ENCODE results near the gene MOV10L1.
"Not testable (repeated sequence)": the region's sequence is repeated elsewhere in the genome, so short reads cannot be mapped to it uniquely, and the experiment has no call there.

MOV10L1 gene

DNA sequence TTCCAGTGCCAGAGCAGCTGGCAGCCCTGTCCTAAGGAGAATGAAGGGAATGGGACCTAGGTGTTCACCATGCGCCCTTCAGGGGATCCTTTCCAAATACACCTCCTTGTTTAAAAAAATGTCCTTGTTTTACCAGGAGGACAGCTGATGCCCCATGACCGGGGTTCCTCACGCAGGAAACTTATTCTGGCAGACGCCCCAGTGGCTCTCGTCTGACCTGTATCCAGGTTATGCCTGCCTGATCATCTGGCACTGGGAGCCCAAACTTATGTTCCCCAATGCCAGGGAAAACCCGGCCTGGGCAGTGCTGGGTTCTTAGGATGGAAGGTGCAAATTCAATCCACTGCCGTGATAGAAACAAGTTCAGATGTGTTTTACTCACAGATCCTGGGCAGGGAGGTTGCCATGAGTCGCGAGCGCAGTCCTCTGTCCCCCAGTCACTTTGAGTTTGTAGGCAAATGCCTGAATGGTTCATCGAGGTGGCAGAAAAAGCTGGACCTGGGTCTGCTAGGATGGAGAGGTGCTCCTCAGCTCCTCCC, 31.5 kb downstream of the MOV10L1 start:
- no peak for DNase-seq (ENCODE audit: low read depth)
- H3K4me3 ChIP-seq (ENCODE audit: low read depth, low read length) = no peak overlapping the region

DNA sequence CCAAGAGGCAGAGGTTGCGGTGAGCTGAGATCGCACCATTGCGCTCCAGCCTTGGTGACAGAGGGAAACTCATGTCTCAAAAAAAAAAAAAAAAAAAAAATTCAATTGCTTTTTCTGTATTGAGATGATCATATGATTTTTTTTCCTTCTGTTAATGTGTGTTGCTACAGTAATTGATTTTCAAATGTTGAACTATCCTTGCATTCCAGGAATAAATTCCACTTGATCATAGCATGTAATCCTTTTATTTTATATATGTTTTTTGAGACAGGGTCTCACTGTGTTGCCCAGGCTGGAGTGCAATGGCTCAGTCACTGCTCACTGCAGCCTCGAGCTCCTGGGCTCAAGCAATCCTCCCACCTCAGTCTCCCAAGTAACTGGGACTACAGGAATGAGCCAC, 33.3 kb downstream of the MOV10L1 start:
- no peak overlapping the region for H3K4me3 ChIP-seq (ENCODE audit: low read depth, low read length)
- DNase-seq (ENCODE audit: low read depth) = no peak

DNA sequence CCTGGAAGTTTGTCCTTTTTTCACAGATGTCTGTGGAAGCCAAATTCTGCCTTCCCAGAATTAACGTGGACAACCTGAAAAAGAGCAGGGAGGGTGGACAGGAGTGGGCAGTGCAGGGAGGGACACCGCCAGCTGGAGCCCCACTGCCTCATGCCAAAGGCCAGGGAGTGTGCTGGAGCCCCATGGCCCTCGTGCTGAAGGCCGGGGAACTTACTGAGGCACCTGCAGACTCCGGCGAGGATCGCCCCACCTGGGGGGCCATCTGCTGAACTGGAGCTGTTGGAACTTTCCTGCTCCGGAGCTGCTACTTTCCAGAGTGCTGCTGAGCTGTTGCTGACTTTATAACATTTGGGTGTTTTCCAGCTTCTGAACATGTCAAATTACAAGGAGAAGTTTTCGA, 35.2 kb downstream of the MOV10L1 start:
- H3K4me3 ChIP-seq (ENCODE audit: low read depth, low read length) = no peak overlapping the region

DNA sequence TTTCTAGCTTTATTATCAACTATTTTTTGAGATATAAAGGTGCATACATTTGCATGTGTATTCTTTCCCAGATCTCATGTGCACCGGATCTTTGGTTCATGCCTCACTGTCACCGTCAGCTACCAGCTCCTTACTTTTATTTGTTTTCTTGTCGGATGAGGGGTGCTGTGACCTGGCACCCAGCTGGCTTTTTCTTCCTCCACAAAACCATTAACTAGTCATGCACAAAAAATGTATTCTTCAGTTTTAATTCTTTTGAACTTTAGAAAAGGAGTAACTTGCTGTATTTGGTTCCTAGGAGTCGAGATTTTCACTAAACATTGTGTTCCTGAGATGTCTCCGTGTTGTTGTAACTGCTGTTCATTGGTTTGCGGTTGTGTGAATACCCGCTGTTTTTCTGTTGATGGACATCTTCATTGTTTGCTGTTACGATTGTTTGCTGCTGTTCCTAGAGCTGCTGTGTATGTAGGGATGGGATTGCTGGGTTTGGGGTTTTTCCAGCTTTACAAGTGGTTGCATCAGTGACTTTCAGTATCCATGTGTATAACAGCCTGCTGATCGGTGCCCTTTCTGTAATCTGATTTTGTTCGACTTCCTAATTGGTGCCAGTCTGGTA, 39.4 kb downstream of the MOV10L1 start:
- no peak overlapping the region for H3K4me3 ChIP-seq (ENCODE audit: low read depth, low read length)
- no peak for DNase-seq (ENCODE audit: low read depth)

More for the DNA sequence above, 35.2 kb downstream of the MOV10L1 start:
- DNase-seq (ENCODE audit: low read depth) = no peak

DNA sequence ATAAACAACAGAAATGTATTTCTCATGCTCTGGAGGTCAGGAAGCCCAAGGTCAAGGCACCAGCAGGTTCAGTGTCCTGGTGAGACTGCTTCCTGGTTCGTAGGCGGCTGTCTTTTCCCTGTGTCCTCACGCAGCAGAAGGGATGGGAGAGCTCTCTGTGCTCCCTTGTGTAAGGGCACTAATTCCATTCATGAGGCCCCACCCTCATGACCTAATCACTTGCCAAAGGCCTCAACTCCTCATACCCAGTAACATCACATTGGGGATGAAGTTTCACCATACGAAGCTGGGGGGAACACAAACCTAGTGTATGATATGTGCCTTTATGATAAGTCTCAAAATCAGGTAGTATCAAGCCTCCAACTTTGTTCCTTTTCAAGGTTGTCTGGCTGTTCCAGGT, 42.1 kb downstream of the MOV10L1 start:
- no peak for DNase-seq (ENCODE audit: low read depth)
- no peak overlapping the region for H3K4me3 ChIP-seq (ENCODE audit: low read depth, low read length)

DNA sequence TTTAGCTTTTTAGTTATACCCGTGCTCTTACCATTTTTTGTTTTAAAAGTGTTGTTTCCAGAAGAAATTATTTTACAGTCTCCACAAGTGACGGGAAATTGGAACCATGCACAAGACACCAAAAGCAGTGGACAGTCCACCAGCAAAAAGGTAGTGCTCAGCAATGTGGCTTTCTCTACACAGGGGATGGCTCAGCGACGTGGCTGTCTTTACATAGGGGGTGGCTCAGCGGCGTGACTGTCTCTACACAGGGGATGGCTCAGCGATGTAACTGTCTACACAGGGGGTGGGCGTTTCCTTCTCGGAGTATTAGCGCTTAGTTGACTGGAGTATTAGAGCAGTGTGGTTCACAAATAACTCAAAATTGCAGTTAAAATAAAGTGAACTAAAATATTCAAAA, 44.7 kb downstream of the MOV10L1 start:
- no peak overlapping the region for H3K4me3 ChIP-seq (ENCODE audit: low read depth, low read length)
- no peak for DNase-seq (ENCODE audit: low read depth)

DNA sequence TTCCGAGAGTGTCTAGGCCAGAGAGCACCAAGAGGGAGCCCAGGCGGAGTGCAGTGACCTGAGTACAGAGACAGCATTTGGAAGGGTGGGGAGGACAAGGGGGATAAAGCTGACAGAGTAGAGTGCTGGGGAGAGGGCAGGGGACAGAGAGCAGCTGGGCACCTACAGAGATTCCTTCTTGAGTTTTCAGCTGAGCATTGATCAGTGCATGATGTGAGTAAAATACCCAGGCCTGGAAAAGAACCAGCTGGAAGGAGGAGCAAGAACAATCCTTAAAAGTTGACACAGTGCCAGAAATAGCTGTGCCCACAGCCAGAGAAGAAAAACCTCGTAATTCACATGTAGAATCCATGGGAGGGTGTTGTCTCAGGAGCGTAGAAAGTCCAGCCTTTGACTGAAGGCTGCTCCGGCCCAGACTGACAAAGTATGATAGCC, 46.8 kb downstream of the MOV10L1 start:
- no peak for DNase-seq (ENCODE audit: low read depth)

DNA sequence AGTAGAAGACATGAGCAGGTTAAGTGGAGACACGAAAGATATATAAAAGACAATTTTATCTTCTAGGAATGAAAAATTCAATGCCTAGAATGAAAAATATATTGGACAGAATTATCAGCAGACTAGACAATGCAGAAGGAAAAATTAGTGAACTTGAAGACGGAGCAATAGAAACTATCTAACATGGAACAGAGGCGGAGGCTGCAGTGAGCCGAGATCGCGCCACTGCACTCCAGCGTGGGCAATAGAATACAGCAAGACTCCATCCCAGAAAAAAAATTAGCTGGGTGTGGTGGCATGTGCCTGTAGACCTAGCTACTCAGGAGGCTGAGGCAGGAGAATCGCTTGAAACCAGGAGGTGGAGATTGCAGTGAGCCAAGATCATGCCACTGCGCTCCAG, 47.5 kb downstream of the MOV10L1 start:
- H3K4me3 ChIP-seq (ENCODE audit: low read depth, low read length); DNase-seq (ENCODE audit: low read depth): not testable (repeated sequence)

More for the DNA sequence above, 46.8 kb downstream of the MOV10L1 start:
- no peak overlapping the region for H3K4me3 ChIP-seq (ENCODE audit: low read depth, low read length)

DNA sequence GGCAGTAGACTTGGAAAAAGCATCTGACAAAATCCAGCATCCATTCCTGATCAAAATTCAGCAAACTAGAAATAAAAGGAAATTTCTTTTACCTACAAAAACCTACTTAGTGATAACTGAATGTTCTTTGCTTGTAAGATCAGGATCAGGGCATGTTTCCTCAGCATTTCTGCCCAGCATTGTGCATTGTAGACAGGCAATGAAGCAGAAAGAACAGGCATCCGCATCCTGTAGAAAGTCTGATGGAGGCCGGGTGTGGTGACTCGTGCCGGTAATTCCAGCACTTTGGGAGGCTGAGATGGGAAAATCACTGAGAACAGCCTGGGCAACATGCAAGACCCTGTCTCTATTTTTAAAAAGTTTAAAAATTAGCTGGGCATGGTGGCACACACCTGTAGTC, 48.2 kb downstream of the MOV10L1 start:
- no peak overlapping the region for H3K4me3 ChIP-seq (ENCODE audit: low read depth, low read length)

DNA sequence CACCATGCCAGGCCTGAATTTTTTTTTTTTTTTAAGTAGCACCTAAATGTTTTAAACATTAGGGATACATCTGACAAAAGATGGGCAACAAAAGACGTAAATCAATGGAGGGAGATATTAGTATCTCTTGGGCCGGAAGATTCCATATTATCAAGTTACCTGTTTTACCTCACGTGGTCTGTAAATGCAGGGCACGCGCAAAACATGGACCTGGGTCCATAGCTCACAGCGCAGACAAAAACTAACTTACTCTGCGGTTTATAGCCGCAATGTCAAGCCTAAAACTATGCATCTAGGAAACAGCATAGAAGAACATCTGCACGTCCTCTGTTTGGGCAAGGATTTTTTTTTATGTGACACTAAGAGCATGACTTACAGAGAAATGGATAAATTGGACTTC, 49.2 kb downstream of the MOV10L1 start:
- H3K4me3 ChIP-seq (ENCODE audit: low read depth, low read length) = no peak overlapping the region

More for the DNA sequence above, 48.2 kb downstream of the MOV10L1 start:
- no peak for DNase-seq (ENCODE audit: low read depth)

DNA sequence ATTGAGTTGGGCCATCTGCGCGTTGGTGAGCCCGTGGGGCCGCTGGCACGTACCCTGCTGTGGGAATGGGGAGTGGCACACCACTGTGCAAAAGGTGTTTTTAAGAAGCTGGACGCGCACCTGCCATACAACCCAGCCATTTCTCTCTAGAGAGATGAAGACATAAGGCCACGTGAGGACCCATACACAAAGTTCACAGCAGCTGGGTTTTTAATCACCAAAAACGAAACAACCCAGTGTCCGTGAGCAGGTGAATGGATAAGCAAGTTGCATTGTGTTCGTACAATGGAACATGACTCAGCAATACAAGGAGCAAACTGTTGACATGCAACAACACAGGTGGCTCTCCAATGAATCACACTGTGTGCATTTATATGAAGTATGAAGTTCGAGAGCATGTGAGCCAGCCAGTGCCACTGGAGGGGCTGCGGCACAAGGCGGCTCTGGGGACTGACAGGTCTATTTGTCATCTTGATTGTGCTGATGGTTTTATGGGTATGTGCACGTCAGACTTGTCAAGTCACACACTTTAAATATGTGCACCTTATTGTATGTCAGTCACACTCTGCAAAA, 50.1 kb downstream of the MOV10L1 start:
- no peak overlapping the region for H3K4me3 ChIP-seq (ENCODE audit: low read depth, low read length)
- no peak for DNase-seq (ENCODE audit: low read depth)

More for the DNA sequence above, 49.2 kb downstream of the MOV10L1 start:
- DNase-seq (ENCODE audit: low read depth) = no peak

DNA sequence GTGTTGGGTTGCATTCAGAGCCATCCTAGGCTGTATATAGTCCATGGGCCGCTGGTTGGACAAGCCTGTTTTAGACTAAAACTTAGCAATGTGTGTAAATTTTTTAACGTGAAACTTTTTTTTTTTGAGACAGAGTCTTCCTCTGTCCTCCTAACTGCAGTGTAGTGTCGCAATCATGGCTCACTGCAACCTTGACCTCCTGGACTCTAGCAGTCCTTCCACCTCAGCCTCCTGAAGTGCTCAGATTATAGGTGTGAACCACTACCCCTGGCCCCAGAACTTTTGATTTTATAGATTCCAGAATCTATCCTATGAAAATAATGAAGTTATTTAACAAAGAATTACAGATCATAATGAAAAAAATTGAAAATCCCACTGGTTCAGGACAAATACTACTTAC, 50.8 kb downstream of the MOV10L1 start:
- no peak for DNase-seq (ENCODE audit: low read depth)
- no peak overlapping the region for H3K4me3 ChIP-seq (ENCODE audit: low read depth, low read length)

DNA sequence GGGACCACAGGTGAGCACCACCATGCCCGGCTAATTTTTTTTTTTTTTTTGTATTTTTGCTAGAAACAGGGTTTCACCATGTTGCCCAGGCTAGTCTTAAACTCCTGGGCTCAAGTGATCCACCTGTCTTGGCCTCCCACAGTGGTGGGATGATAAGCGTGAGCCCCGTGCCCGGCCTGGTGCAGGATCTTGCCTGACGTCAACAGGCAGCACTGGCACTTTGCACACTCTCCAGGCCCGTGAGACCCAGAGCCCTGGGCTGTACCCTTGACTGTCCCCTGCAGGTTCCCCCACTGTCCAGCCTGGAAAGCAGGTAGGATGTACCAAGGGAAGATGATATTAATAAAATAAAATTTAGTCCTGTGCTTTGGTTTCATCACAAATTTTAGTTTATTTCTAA, 51.7 kb downstream of the MOV10L1 start:
- DNase-seq (ENCODE audit: low read depth) = no peak
- H3K4me3 ChIP-seq (ENCODE audit: low read depth, low read length) = no peak overlapping the region

DNA sequence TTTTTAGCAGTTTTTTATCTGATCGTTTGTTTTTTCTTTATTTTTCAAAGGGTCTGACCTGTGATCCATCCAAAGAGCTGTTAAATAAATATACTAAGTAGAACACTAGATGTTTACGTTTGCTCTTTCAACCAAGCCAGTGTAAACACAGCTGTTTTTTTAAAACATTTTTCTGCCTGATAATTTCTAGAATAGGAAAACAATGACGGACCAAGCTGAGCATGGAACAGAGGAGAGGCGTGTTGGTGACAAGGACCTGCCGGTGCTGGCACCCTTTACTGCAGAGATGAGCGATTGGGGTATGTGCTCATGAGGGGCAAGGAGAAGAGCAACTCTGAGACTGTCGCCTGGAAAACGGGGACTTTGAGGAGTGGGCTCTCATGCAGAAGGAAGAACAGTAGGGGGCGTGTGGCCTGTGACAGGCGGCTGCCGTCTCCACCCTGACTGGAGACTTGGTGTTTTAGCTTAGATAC, 52.1 kb downstream of the MOV10L1 start:
- no peak overlapping the region for H3K4me3 ChIP-seq (ENCODE audit: low read depth, low read length)
- no peak for DNase-seq (ENCODE audit: low read depth)

DNA sequence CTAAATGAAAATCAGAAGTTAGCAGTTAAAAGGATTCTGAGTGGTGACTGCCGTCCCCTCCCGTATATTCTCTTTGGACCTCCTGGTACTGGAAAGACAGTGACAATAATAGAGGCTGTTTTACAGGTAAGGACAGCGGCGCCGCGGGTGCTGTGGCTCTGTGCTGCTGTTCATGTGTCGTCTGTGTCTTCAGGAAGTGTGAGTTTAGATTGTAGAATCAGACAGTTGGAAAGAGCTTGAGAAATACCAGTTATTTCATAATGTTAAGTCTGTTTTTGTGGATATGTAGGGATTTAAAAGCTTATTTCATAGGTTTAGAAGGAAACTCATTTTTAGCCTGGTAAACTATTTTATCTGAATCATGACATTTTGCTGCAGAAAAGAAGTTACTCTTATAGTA, 53.3 kb downstream of the MOV10L1 start:
- no peak for DNase-seq (ENCODE audit: low read depth)
- no peak overlapping the region for H3K4me3 ChIP-seq (ENCODE audit: low read depth, low read length)

DNA sequence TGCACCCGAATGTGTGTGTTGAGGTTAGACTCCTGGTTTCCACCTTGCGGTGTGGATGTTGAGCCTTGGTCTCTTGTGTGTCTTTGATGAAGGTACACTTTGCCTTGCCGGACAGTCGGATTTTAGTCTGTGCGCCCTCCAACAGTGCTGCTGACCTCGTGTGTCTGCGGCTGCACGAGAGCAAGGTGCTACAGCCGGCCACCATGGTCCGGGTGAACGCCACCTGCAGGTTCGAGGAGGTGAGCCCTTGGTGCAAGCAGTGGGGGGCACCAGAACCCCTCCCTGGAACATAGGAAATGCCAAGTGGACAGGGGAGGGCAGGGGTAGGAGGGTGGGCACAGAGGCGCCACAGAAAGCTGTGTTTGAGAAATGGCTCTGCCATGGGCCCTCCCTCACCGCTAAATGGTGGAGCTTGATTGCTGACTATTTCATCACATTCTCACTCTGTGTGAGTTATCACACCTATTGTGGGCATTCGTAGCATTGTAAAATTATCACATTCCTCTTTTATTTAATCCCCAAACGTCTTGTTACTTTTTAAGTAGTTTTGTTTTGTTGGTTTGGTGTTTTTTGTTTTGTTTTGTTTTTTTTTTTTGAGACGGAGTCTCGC, 54.3 kb downstream of the MOV10L1 start:
- no peak for DNase-seq (ENCODE audit: low read depth)
- H3K4me3 ChIP-seq (ENCODE audit: low read depth, low read length) = no peak overlapping the region

DNA sequence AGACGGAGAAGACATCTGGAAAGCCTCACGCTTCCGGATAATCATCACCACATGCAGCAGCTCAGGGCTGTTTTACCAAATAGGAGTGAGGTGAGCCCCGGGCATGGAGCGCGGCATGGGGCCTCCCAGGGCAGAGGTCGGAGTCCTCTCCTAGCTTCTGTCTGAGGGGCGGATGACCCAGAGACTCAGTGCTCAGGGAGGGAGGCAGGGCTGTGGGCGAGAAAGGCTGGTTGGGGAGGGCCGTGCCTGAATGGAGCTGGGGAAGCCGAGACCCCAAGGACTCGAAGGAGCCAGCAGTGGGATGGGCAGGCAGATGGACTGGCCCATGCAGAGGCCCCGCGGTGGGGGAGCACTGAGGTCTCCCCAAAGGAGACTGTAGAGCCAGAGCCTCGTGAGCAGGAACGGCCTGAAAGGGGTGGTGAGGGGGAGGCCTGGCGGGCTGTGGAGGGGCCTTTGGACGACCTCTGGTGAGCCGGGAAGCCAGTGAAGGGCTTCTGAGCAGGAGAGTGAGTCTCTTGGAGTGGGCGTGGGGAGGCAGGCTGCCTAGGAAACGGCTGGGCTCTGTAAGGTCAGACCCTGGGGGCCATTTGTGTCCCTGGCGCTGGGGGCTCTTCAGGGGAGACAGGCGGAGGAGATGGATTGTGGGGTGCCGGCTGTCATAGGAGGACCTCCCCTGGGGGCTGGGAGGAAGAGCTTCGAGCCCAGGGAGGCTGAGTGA, 56.1 kb downstream of the MOV10L1 start:
- H3K4me3 ChIP-seq (ENCODE audit: low read depth, low read length) = no peak overlapping the region
- DNase-seq (ENCODE audit: low read depth) = no peak

DNA sequence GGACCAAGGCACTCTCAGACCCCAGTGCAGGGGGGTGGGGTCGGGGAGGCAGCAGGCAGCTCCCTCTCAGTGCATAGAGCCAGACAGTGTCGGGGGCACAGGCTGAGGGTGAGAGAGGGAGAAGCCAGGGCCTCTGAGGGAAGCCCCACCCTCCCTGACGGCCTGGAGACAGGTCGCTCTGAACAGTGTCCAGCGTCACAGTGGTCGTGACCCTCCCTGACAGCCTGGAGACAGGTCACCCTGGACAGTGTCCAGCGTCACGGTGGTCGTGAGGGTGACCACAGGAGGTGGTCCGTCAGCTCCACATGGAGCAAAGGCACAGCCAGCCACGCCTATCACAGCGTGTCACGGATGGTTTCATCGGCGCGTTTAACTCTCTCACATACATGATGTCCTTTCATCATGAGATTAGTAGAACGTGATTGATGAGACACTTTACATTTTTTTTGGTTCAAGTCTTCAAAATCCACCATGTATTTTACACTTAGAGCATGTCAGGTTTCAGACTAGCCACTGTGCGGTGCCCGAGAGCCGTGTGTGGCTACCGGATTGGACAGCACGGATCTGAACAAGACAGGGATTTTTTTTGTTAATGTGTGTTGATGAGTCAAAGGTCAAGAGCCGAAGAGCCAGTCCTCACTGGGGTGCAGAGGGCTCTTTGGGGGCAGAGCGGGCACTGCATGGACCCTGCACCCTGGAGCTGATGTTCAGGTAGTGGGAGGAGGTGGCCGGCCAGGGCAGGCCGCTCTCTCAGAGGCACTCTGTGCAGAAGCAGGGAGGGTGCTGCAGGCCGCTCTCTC, 56.8 kb downstream of the MOV10L1 start:
- DNase-seq (ENCODE audit: low read depth) = peak; percentile 36
- no peak overlapping the region for H3K4me3 ChIP-seq (ENCODE audit: low read depth, low read length)
